Measurements from ENCODE around the gene IL19.
A peak's percentile ranks its signal among the peaks of the same experiment; 100 is the strongest.
"Not testable (repeated sequence)": the region's sequence is repeated elsewhere in the genome, so short reads cannot be mapped to it uniquely, and the experiment has no call there.

IL19 gene

DNA sequence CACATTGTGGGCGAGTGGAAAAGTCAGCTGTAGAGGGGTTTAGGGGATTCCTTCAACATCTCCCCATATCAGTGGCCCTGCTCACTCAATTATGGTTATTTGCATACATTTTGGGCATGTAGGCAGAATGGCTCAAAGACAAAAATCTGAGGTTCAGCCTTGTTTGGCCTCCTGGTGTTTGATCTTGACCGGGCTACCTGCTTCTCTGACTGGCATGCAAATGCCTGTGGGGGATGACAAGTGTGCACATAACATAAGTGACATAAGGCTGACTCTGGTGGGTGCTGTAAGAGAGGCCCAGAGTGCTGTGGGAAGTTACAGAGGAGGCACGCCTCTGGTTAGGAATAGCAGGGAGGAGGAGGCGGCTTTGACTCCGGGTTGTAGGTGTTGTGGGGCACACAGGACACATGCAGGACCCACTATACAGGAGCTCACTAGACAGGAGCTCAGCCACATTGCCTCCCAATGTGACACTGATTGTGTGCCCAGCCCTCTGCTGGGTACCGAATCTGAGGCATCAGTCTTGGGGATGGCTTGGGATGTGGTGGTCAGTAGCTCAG is 29.4 kb upstream of the IL19 start:
- DNase-seq, result no peak

DNA sequence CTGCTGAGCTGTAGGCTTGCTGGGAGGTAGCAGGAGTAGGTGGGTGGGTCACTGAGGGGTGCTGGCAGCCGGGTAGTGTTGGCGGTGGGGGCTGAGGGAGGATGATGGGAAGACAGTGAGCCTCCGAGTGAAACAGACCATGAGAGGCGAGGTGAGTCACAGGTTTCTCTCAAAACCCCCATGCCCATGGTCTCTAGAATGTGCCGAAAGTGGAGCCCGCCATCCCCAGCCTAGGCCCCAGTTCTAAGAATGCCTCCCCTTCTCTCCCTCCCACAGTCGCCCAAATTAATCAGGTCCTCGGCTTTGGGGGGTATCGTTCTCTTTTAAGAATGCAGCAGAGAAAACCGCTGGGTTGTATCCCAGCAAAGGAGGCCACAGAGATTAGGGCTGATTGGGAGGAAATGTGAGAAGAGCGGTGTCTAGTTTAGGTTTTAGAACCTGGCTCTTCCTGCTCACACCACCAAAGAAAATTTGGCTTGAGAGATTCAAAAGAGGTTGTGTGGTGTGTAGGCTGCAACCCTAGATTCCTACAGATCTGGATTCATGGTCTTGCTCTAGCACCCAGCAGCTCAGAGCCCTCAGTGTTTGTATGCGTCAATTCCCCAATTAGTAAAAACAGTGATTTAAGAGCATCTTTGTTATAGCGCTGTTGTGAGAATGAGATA is 27.7 kb upstream of the IL19 start:
- DNase-seq, result no peak

DNA sequence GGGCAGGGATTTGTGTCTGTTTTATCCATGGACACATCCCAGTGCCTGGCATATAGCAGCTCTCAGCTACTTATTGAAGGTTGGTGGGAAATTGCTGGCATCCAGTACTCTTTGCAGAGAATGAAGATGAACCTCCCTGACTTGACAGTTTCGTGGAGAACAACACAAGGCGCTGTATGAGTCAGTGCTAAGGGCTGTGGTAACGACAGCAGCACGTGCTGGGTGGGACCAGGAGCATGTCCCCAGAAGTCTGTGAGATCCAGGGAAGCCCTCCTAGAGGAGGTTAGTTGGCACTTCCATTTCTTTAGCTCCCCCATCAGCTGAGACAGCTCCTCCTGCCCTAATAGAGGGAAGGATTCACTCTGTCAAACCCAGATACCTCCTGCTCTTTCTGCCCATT is 25.9 kb upstream of the IL19 start:
- no peak for DNase-seq

DNA sequence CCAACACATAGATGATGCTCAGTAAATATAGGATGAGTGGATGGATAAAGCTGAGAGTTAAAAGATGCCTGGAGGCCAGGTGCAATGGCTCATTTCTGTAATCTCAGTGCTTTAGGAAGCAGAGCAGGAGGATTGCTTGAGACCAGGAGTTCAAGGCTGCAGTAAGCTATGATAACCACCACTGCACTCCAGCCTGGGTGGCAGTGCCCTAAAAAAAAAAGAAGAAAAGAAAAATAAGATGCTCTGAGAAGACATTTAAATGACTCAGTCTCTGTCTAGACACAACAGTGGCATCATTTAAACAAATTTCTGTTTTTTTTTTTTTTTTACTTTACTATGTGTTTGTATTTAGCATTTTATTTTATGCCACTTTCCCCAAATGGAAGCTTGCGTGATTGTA is 25.3 kb upstream of the IL19 start:
- no peak for DNase-seq

DNA sequence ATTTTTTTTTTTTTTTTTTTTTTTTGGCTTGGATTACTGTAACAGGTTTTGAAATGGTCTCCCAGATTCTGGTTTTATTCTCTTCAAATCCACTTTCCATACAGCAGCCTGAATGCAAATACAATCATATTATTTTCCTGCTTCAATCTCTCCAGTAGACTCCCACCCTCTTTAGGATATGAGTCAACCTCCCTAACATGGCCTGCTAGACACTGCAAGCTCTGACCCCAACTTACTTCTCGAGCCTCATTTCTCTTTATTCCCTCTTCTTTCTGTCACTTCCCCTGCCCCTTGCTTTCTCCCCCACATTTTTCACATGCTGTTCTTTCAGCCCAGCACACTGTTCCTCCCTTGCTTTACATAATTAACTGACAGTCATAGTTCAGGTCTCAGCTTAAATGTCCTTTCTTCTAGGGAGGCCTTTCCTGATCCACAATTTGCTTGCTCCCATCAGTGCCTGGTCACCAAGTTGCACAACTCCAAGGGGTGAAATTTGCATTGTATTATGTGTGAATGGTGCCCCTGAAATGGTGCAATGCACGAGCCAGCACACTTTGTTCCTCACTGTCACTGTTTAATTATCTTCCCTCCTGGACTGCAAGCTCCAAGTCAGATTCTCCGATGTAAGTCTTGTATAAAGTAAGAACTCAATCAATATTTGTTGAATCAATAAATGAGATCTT is 22.1 kb upstream of the IL19 start:
- no peak for DNase-seq

DNA sequence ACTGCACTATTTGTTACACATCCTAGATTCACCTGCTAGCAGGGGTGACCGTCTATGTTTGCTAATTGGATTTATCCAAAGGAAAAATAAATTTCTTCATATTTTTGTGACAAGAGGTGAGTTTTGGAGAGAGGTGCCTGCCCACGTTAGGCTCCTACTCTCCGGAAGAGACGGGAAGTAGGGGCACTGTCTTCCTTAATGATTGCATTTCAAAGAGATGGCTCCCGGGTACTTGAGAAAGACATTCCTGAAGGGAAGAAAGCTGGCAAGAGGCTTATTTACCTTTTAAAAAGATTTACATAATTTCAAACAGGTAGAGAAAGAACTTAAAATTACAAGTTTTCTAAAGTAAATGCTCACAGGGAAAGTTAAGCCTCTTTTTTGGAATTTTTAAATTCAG is 18.7 kb upstream of the IL19 start:
- DNase-seq, result no peak

DNA sequence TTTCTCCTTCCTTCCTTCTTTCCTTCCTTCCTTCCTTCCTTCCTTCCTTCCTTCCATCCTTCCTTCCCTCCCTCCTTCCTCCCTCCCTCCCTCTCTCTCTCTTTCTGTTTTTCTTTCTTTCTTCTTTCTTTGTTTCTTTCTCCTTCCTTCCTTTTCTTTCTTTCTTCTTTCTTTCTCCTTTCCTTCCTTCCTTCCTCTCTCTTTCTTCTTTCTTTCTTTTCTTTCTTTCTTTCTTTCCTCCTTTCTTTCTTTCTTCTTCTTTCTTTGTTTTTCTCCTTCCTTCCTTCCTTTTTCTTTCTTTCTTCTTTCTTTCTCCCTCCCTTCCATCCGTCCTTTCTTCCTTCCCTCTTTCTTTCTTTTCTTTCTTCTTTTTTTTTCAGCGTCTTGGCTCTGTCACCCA is 18.1 kb upstream of the IL19 start:
- no peak for DNase-seq

DNA sequence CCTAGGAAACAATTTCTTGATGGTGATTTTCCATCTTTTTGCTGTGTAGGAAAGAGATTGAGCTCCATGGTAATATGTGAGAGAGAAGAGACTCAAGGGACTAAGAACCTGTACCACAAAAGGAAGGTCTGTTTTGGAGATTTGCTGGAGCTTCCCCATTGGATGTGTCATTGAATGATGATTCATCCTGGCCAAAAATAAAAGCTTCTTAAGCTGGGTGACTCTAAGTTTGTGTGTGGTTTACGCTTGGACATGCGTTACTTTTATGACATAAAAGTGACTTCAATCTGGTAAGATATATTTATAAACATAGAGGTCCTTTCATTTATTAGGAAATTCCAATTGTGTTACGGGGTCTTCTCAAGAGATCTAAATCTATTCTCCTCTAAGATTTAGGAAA is 17.4 kb upstream of the IL19 start:
- DNase-seq, result no peak

DNA sequence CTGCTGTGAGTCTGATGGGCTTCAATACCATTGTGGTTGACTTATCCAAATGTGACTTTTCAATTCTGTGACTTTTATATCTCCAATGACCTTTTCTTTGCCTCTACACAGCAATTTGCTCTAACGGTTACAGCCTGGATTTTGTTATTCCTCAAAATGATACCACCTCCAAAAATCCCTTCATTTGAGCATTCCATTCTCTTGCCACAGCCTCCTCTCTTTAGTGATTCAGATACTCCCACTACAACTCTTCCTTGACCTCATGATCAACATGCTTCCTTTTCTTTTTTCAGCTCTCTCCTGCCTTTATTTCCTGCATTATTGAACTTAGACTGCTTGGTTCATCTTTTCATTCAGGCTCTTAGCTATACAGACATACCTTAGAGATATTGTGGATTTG is 16.6 kb upstream of the IL19 start:
- DNase-seq, result no peak

DNA sequence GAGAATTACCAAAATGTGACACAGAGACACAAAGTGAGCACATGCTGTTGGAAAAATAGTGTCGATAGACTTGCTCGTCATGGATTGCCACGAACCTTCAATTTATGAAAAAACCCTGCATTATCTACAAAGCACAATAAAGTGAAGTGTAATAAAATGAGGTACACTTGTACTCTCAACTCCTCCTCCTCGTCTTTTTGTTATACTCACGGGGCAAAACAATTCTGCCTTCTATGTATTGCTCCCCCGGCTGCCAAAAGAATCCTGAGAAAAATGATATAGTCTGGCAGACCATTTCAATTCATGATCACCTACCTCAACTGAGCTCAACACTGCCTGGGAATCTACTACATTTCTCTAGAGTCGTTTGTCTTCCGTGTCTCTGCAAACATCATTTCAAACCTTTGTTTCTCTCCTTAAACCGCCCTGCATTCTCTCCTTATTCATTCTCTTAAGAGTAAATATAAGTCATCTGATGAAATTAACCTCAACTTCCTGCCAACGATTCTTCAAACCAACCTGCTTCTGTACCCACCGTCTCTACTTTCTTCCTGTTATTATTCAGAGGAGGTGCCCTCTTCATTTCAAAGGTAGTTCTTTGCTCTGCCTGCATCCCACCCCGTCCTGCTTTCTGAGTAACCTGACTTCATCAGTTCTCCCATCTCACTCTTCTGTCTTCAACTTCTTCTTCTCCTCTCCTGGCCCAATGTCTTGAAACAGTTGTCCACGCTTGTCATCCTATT is 12.9 kb upstream of the IL19 start:
- no peak for DNase-seq

DNA sequence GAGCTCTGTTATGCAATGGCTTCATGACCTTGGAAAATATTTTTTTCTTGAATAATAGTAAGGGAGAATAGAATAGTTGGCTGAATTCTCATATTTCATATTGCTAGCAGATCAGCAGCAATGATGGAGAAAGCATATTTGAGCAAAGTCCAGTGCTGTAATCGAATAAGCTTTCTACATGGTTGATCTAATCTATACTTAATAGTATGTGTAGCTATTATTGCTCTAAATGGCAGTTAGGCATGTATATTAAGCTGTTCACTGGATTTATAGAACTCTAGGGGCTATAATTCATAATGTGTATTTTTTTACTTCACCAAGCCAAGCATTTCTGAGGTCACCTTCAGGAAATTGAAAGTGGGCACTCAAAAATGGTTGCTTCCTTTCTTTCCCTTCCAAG is 10.0 kb upstream of the IL19 start:
- no peak for DNase-seq

DNA sequence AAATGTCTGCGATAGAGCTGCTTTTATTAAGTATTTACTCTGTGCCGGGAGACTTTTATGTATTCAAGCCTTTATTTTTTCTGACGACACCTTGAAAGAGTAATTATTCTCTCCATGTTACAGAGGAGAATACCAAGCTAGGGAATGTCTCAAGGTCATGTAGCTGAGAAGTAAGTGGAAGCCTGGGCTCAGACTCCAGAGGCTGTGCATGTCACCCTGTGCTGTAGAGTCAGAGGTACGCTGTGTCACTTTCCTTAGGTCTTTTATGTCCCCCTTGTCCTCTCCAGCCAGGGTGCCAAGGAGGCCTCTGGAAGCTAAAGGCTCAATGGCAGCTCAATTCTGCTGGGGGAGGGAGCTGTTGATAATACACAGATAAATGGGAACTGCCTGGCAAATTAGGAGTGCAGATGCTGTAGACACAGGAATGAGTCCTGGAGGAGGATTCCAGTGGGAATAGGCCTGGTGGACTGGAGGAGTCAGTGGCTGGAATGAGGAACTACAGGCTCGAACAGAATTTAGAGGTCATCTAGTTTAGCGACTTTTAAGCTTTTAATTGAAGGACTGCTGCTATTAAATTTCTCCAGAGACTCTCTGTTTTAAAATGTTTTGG is 9.3 kb upstream of the IL19 start:
- no peak for DNase-seq

DNA sequence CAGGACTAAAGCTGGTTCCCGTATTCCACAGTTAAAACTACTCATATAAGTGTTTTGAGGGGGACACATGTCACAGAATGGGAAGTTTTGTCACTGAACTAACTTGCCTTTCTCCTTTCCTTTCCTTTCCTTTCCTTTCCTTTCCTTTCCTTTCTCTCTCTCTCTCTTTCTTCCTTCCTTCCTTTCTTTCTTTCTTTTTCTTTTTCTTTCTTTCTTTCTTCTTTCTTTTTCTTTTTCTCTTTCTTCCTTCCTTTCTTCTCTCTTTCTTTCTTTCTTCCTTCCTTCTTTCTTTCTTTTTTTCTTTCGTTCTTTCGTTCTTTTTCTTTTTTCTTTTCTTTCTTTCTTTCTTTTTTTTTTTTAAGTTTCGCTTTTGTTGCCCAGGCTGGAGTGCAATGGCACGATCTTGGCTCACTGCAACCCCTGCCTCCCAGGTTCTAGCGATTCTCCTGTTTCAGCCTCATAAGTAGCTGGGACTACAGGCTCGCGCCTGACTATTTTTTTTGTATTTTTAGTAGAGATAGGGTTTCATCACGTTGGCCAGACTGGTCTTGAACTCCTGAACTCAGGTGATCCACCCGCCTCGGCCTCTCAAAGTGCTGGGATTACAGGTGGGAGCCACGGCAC is 7.7 kb upstream of the IL19 start:
- not testable (repeated sequence) for DNase-seq

DNA sequence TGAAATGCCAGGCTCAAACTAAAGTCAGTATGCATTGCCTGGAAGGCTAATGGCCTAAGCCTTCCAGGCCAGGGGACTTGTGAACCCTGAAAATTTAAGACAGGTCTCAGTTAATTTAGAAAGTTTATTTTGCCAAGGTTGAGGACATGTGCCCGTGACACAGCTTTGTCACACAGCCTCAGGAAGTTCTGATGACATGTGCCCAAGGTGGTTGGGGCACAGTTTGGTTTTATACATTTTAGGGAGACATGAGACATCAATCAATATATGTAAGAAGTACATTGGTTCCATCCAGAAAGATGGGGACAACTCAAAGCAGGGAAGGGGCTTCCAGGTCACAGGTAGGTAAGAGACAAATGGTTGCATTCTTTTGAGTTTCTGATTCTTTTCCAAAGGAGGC is 4.8 kb upstream of the IL19 start:
- not testable (repeated sequence) for DNase-seq

DNA sequence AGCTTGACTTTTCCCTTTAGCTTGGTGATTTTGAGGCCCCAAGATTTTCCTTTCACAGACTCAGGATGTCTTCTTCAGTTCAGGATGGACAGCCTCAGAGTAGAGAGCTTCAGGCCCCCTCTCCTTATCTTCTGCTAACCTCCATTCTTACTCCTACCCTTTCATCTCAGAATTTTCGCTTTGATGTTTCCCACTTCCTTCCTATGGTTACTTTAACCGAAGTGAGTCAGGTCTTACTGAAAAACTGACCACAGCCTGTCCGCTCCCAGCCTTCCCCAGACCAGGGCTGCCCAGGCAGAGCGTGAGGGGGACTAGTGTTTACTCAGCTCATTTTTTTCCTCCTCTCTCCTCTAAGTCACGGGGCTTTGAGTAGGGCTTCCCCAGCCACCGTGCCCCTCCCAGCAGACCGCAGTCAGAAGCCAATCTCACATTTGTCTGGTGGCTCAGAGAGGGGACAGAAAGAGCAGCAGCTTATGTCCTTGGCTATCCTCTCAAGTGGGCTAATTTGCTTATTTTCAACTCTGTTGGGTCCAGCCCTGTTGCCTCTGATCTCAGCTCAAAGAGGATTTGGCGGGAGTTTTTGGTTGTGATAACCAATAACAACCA is 4.2 kb upstream of the IL19 start:
- DNase-seq, result peak; percentile 72

DNA sequence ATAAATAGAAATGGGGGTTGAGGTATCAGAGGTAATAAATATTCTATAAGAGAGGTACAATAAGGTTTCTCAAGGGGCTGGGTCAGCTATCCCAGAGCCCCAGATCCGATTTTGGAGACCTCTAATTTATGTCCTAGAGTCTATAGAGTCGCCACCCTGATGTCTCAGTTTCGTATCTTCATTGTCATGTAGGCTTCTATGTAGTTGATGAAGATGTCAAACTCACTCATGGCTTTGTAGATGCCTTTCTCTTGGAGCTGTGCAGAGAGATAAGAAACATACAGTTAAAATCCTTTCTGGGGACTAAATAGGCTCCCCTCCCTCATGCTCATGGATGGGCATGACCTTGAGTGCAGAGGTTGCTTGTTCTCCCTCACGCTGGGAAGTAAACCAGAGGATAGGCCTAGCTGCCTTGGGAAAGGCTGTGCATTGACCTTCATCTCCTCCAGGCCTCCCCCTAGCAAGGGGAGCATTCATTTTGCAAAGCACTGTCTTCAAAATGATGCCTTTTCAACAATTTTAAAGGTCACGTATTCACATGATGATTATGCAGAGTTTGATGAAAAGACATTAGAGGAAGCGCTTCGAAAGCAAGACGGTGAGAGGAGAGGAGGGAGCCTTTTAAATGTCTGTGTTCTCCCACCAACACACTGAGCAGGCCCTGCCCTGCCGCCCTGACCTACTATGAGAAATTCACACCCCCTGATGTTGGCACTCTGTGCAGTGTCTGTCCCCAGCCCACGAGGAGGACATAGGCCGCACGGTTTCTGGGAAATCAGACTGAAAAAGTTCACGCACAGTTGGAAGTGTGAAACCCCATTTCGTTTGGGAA is 1.9 kb upstream of the IL19 start:
- no peak for DNase-seq

DNA sequence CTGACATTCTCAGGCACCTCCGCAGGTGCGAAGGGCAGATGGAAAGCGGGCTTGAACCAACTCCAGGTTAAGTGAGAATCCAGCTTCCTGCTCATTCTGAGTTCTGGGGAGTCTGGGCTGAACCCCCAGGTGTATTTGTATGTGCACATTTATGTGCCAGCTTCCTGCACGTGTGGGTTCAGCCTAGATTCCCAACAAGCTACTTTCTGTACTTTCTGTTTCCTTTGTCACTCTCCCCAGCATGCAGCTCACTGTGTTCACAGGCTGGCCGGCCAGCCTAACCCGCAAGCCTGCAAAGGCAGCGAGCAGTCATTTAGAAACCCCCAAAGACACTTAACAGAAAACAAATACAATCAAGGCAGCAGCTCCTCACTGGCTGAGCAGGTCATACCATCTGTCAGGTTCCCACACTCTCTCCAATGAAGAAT is 1.3 kb upstream of the IL19 start:
- peak; percentile 26 for DNase-seq

DNA sequence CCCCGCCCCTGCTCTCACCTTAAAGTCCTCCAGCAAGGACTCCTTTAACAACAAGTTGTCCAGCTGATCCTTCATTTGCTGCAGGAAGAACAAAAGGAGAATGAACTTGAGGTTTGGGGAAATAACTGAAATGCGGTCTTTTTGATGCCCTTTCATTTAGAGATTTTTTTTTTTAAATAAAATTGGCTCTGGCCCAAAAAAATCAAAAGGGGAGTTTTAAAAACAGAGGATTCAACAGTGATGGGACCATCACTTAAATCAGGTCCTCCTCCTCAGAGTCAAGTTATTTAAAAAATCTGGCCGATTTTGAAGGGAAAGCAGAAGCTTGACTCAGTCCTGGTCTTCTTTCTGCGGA is 742 bp downstream of the IL19 start:
- DNase-seq, result no peak

DNA sequence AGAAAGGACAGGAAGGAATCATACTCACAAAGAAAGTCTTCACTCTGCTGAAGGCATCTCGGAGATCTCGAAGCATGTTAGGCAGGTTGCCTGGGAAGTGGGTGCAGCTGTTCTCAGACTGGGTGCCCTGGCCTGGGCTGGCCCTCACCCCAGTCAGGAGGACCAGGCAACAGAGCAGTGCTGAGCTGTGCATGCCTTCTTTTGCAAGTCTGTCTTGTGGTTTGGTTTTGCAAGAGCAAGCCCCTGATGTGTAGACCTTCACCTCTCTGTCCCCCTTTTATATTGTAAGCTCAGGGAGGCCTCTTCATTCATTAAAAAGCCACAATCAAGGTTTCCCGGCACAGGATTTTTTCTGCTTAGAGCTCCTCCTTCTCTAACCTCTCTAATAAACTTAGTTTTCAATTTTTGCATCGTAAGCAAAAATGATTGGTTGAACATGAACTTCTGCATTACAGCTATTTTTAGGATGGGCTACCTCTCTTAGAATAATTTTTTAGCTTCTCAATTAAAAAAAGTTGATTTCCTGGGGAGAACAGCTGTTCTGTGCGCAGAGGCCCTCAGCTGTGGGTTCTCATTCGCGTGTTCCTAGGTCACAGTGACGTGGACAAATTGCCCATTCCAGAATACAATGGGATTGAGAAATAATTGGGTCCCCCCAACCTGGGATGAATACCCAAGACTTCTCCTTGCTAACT is 1.8 kb downstream of the IL19 start, which contains the start of gene IL10:
Gene IL10, minus strand, starts transcription at position 252 of the 695 bp plus-strand sequence. Its CDS starts 59 bp downstream, at position 193.
- no peak for DNase-seq

DNA sequence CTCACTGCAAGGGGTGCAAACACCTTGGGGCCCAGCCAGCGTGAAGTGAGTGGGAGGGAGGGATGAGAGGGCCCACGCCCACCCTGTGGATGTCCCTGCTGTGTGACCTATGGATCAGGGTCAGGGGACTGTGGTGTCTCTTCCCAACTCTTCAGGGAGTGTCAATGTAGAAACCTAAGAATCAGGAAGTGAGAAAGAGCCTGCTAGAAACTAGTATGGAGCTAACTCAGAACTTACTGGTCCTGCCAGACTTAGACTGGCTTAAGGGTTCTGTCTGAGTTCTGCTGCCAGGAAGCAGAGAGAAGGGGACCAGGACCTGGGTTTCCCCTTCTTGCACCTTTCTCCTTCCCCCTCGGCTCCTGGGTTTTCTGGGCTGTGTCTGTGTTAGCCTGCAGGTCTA is 3.5 kb downstream of the IL19 start:
- DNase-seq, result no peak

DNA sequence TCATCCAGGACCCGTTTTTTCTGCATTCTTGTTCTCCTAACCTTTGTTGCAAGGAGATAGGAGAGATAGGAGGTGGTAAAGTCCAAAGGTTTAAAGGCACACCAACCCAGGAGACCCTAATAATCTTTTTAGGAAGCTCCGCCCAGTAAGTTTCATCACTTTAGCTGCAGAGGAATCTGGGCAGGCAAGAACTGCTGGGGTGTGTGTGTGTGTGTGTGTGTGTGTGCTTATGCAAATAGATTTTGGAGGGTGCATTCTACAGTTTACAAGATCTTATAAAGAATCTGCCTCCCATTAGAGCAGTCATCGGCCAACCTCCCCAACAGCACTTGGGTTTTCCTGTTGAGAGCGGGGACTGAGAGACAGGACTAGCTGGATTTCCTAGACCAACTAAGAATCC is 5.7 kb downstream of the IL19 start:
- no peak for DNase-seq
